Stomach (tissue), 4 donors: Measurements from ENCODE around the gene RTKN2.

ENCODE experiments used
- EP300 ChIP-seq: sonication (generic); formaldehyde crosslinking; IDR thresholded peaks from one replicate; pipeline ENCODE4 v1.6.1; 2017; ENCODE audit warnings: antibody characterized with exemption
- POLR2A ChIP-seq, 4 donors: fragments of 450-650 bp; IDR thresholded peaks; one replicate each; pipeline ENCODE4 v1.6.1; 2016; ENCODE audit warnings: antibody characterized with exemption in 4 of 4, control low read depth in 2 of 4, mild to moderate bottlenecking in 1 of 4, moderate library complexity in 1 of 4
- POLR2AphosphoS5 ChIP-seq, 3 donors: sonication (generic); formaldehyde crosslinking; IDR thresholded peaks; one replicate each; pipeline ENCODE4 v1.6.1; 2016; ENCODE audit warnings: antibody characterized with exemption in 3 of 3
- TF ChIP-seq, protein P1 (sequence below), 7 experiments: fragments of 450-650 bp in 4 of 7; fragments of 200-600 bp in 3 of 7; sonication (generic) in 3 of 7; IDR thresholded peaks; one replicate each; pipeline ENCODE4 v1.5.1; 2016 to 2019; ENCODE audit warnings: antibody characterized with exemption in 7 of 7, control low read depth in 2 of 7, mild to moderate bottlenecking in 1 of 7

DNA sequence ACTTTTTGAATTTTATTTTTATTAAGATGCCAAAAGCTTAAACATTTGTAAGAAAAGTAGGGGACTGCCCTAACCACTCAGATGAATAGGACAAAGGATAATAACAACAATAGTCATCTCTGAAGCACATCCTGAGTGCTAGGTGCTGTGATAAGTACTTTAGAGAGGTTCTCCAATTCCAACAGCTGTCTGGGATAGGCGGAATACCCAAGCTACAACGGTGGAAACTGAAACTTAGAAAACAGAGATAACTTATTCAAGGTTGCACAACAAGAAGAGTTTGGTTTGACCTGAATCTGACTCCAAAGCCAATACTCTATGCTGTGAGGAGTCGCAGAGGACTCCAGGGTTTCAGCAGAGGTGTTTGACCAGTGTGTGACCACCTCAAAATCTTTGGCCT, 2.0 kb downstream of the RTKN2 start:
- TF ChIP-seq, protein P1, sequence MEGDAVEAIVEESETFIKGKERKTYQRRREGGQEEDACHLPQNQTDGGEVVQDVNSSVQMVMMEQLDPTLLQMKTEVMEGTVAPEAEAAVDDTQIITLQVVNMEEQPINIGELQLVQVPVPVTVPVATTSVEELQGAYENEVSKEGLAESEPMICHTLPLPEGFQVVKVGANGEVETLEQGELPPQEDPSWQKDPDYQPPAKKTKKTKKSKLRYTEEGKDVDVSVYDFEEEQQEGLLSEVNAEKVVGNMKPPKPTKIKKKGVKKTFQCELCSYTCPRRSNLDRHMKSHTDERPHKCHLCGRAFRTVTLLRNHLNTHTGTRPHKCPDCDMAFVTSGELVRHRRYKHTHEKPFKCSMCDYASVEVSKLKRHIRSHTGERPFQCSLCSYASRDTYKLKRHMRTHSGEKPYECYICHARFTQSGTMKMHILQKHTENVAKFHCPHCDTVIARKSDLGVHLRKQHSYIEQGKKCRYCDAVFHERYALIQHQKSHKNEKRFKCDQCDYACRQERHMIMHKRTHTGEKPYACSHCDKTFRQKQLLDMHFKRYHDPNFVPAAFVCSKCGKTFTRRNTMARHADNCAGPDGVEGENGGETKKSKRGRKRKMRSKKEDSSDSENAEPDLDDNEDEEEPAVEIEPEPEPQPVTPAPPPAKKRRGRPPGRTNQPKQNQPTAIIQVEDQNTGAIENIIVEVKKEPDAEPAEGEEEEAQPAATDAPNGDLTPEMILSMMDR (IDR thresholded peaks at IDR 0.05) = no peak
- no peak for TF ChIP-seq EP300
- no peak for TF ChIP-seq POLR2A (IDR thresholded peaks at IDR 0.05)
- TF ChIP-seq POLR2AphosphoS5 (IDR thresholded peaks at IDR 0.05) = no peak
